Measurements from ENCODE around the gene DSE.

DSE gene

GRCh38 chr6:116386581-116387299 is 16.0 kb downstream of the DSE start:
- no peak overlapping the region for H3K4me3 ChIP-seq (ENCODE audit: low read depth, low read length)
- no peak for TF ChIP-seq CTCF (IDR thresholded peaks at IDR 0.05; ENCODE audit: control insufficient read depth, extremely low read depth, insufficient read depth)
- no peak for DNase-seq (ENCODE audit: low read depth)

- no peak for DNase-seq (ENCODE audit: low read depth)
Observed at GRCh38 chr6:116387374-116387773, 16.6 kb downstream of the DSE start.

GRCh38 chr6:116388924-116389323 is 18.2 kb downstream of the DSE start:
- no peak for DNase-seq (ENCODE audit: low read depth)
- TF ChIP-seq CTCF (IDR thresholded peaks at IDR 0.05; ENCODE audit: control insufficient read depth, extremely low read depth, insufficient read depth): no peak
- no peak overlapping the region for H3K4me3 ChIP-seq (ENCODE audit: low read depth, low read length)

More at GRCh38 chr6:116387374-116387773, 16.6 kb downstream of the DSE start:
- no peak overlapping the region for H3K4me3 ChIP-seq (ENCODE audit: low read depth, low read length)
- TF ChIP-seq CTCF (IDR thresholded peaks at IDR 0.05; ENCODE audit: control insufficient read depth, extremely low read depth, insufficient read depth): no peak

GRCh38 chr6:116389357-116389756 is 18.6 kb downstream of the DSE start:
- no peak overlapping the region for H3K4me3 ChIP-seq (ENCODE audit: low read depth, low read length)
- DNase-seq (ENCODE audit: low read depth): no peak
- no peak for TF ChIP-seq CTCF (IDR thresholded peaks at IDR 0.05; ENCODE audit: control insufficient read depth, extremely low read depth, insufficient read depth)

DNA sequence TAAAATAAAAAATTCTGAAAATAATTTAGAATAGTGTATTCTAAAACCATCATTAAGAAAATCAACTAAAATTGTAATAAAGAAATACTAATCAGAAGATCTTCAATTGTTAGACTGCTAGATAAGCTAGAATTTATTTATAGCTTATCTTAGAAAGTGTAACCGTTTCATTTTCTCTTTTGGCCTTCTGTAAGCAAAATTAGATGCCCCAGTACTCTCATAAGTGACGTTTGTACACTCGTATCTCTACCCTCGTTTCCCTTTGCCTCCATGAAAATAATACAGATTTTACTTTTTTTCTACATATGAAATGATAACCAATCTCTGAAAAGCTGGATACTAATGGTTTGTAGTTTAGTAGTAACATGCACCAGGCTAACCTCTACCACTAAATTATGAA is 19.8 kb downstream of the DSE start:
- no peak overlapping the region for H3K4me3 ChIP-seq (ENCODE audit: low read depth, low read length)
- no peak for DNase-seq (ENCODE audit: low read depth)
- no peak for TF ChIP-seq CTCF (IDR thresholded peaks at IDR 0.05; ENCODE audit: control insufficient read depth, extremely low read depth, insufficient read depth)

DNA sequence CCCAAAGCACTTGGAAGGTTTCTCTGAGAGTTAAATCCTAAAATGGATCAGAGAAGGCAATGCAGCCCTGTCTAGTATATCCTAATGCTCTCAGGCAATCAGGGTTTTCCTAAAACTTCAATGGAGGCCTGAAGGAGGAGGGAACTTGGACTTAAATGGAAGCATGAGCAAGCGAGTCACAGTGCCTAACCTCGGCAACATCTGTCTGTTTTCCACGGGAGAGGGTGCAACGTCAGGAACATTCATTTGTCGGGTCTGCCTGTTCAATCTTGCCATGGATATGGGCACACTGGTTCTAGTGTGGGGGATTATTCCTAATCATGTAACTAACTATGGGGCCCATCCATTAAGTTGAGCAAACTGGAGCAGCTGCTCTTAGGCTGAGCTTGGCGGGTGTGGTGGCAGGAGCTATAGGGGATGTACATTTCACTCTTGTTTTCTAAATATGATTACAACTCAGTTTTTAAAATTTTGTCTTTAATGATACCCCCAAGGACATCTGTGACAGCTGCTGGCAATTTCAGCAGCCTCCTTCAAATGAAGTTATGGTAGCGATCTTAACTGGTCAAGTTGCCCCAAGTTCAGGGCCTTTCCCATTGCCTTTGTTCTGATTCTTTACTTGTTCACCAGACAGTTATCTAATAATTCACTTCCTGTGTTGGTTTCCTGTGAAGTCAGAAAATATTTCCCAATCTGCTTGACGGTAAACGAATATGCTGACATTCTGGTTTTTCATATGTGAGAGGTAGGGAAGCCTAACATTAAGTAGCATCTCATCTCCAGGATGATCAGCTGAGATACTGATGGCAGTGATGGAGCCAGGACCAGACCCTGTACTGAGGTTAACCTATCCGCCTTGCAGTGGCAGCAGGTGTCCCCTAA is 21.6 kb downstream of the DSE start:
- DNase-seq (ENCODE audit: low read depth): no peak
- H3K4me3 ChIP-seq (ENCODE audit: low read depth, low read length): no peak overlapping the region

More for the DNA sequence above, 21.6 kb downstream of the DSE start:
- TF ChIP-seq CTCF (IDR thresholded peaks at IDR 0.05; ENCODE audit: control insufficient read depth, extremely low read depth, insufficient read depth): no peak
